Measurements from ENCODE around the gene A4GALT.
A peak's percentile ranks its signal among the peaks of the same experiment; 100 is the strongest.

A4GALT gene

DNA sequence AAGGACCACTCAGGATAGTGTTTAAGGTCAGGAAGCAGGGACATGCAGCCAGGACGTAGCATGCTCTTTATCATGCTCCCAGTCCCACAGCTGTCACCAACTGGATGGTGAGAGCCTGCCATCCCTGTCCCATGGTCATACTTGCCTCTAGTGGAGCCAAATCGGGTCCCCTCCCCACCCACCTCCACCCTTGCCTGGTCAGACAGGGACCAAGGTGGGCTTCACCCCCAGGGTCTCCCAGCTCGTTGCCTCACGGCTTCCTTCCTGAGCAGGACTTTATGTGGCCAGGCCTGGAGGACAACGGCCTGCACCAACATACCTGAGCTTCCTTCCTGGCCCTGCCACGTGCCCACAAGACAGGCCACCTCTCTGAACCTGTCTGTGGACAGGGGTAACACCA lies 19.8 kb downstream of the A4GALT start:
- DNase-seq, result no peak

DNA sequence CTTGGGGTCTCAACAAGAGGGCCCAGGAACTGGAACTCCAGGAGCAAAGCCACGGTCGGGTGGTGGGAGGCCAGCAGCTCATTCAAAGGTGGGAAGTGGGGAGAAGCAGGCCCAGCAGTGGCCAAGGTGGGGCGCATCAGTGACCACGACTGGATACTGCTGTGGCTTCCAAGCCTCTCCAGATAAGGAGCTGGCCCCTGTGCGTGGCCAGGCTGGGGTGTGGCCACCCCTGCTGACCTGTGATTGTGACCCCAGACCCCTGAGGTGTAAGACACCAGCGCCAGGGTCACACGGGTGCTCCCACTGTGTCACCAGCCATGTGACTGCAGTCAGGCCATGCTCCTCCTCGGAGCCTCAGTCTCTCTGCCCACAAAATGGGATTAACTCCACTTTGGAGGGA lies 20.3 kb downstream of the A4GALT start:
- DNase-seq, result no peak

DNA sequence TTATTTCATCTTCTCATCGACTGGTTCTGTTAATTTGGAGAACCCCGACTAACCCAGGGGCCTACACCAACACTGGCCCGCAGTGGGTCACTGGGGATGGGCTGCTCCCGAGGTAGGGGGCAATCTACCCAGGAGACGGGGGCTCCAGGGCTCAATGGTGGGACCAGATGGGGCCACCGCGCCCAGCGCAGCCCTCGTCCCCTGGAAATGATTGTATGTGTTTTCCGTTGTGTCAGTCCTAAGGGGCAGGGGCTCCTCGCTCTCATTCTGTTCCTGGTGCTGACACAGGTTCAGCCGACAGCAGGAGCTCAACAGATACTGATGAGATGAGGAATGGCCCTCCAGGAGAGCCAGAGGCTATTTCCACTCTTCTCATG lies 20.7 kb downstream of the A4GALT start:
- DNase-seq, result no peak

DNA sequence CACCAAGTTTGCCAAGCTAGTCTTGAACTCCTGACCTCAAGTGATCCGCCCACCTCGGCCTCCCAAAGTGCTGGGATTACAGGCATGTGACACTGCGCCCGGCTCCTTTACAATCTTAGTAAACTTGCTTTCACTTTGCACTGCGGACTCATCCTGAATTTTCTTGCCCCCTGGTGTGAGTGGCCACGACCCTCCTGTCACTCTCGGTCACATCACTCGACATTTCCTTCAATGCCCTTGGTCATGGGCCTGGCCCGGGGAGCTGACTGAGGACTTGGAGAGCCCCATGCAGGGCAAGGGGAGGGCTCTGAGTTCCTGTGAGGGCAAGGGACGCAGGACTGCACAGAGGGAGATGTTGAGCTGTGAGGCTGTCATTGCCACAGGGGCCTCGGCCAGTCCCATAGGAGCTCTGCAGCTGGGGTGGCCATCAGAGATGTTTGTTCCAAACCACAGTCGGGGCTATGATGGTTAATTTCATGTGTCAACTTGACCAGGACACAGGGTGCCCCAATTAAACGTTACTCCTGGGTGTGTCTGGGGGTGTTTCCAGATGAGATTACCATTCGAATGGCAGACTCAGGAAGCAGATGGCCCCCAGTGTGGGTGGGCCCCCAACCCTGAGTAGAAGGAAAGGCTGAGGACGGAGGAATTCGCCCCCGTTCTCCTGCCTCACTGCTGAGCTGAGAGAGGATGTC lies 21.2 kb downstream of the A4GALT start:
- DNase-seq, result no peak

DNA sequence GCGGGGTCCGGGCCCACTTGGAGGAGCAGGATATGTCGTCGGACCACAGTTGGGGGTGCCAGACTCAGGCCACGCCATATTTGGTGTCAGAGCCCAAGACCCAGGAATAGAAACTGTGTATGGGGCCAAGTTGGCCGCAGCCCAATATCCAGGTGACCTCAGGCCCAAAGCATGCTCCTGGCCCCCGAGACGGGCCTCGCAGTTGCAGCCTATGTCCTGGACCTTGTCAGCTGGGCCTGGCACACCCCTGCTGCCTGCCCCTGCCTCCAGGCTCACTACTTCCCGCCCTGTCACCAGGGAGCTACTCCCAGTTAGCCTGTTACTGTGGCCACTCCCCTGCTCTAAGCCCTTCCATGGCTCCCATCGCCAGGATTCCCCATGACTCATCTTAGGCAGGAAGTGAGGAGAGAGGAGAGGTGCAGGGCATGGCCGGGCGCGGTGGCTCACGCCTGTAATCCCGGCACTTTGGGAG lies 23.1 kb downstream of the A4GALT start:
- peak; percentile 84 for DNase-seq

DNA sequence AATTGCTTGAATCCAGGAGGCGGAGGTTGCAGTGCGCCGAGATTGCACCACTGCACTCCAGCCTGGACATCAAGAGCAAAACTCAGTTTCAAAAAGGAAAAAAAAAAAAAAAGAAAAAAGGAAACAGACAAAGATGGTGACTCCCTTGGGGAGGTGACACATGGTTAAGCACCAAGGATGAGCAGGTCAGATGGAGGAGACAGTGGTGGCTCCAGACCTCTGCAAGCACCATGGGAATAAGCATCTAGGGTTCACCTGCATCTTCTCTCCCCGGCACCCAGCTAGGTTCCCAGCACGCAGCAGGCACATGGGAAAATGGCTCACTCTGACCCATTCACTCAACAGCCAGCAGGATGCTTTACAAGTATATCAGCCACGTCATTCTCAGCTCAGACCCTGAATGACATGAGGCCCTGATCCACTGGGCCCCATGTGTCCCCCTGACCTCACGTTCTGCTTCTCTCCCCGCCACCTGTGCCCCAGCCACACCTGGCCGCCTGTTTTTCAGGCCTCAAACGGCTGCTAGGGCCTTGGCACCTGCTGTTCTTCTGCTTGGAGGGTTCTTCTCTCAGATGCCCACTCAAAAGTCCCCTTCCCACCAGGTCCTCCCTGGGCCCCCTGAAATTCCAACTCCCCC lies 24.2 kb downstream of the A4GALT start:
- DNase-seq, result no peak

DNA sequence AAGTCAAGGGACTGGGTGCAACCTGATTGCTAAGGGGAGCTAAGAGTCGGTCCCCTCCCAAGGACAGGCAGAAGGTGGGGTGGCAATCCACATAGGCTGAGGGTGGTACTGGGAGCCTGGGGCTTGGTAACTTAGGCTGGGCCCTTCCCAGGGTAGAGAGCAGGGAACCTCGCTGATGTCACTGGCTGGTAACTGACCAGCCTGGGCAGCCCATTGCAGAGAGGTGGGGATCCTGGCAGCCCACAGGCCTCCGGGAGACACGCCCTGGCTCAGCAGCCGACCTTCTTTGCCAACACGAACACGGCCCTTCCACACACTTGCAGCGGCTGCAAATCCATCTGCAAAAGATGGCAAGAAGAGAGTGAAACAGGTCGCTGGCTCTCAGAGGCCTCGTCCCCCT lies 25.4 kb downstream of the A4GALT start:
- peak; percentile 67 for DNase-seq

DNA sequence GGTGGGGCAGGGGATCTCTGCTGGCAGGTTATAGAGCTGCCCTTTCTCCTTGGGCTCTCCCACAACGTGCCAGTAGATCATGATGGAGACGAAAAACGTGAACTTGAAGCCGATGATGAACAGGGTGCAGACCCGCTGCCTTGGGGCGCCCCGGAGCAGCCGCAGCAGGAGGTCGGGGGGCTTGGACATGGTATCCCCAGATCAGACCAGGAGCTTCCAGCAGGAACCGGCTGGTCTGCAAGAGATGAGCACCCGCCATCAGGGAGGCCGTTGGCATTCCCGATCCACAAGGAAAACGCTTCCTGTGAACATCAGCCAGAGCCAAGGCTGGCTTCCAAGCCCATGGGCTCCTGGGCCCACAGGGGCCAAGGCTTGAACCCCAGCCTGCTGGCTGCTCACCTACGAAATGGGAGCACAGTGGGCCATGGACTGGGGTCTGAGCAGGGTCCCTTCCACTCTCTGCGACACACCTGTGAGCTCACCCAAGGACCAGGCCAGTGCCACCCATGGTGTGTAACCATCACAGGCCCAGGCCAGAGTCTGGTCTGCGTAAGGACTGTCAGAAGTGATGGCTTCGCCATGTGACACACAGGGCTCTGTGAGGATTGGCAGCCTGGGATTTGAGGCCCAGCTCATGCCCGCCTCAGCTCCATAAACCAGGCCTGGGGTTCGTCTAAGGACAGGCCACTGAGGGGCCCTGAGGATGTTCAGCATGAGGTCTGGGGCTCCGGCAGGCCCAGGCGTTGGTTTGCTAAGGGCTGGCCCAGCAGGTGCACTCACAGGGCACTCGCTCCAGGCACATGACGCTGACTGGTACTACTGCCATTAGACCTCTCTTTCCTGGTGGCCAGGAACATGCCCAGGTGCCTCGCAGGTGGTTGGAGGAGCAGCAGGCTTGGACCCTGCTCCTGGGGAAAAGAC lies 26.6 kb downstream of the A4GALT start:
- no peak for DNase-seq

DNA sequence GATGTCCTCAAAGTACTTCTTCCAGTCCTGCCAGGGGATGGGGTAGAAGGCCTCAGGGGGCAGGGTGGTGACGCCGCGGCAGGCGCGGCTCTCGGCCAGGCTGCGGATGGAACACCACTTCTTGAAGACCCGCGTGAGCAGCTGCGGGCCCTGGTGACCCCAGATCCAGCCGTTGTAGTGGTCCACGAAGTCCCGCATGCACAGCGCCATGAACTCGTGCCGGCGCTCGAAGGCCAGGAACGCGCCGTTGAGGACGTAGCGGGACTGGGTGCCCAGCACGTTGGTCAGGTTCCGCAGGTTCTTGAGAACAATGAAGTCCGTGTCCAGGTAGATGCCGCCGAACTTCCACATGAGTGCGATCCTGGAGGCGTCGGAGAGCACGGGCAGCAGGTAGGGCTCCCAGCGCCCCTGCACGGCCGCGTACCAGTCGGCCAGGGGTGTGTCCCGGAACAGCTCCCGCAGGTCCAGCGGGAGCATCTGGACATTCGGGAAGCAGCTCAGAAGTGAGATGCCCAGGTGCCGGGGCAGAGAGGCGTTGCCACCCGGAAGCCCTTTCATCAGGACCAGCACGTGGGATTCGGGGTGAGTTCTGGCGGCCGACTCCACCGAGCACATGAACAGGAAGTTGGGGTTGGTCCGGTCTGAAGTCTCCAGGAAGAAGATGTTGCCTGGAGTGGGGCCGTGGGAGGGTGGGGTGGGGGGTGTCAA lies 27.5 kb downstream of the A4GALT start:
- DNase-seq, result no peak

DNA sequence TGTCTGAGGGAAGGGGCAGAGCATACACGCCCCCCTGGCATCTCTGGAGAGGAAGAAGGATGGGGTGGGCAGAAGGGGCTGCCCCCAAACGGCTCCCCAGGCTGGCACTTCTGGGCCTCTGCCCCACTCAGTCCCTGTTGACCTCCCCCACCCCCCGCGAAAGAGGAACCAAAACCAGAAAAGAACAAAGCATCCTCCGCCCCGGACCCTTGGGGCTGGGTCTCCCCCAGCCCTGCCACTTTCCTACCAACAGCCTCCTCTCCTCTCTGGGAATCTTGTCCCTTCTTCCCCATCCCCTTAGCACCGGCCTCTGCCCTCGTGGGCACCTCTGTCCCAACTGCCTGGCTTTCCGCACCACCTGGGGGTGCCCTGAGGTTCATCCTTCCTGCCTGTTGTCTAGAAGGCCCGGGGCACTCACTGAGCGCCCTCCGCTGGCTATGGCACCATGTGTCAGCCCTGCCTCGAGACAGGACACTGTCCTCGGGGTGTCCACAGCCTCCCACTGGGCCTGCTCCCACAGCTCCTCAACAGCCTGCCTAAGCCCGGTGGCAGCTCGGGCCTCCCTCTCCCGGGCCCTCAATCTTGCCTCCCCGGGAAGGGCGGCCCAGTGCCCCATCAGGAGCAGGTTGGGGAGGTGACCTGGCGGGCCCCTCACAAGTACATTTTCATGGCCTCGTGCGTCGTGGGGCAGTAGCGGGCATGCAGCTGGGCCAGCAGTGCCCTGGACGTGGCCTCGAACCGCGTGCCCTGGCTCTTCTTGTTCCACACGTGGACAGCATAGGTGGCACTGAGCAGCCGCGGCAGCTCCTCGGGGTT lies 28.2 kb downstream of the A4GALT start:
- no peak for DNase-seq

DNA sequence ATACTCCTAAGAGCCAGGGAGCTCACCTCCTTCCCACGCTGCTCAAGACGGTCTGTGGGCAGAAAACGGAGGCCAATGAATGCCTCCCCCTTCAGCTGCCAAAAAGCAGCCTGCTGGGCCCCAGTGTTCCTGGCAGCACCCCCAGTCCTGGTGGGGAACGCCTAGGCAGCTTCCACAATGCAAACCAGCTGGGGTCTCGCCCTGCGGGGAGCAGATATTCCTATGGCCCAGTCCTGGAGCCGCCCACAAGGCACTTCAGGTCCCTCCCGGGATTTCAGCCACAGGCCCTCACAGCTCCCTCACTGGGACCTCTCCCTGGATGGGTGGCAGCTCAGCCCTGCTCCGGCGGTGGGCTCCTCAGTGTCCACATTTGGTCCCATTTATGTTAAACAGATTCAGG lies 29.2 kb downstream of the A4GALT start:
- DNase-seq, result no peak

DNA sequence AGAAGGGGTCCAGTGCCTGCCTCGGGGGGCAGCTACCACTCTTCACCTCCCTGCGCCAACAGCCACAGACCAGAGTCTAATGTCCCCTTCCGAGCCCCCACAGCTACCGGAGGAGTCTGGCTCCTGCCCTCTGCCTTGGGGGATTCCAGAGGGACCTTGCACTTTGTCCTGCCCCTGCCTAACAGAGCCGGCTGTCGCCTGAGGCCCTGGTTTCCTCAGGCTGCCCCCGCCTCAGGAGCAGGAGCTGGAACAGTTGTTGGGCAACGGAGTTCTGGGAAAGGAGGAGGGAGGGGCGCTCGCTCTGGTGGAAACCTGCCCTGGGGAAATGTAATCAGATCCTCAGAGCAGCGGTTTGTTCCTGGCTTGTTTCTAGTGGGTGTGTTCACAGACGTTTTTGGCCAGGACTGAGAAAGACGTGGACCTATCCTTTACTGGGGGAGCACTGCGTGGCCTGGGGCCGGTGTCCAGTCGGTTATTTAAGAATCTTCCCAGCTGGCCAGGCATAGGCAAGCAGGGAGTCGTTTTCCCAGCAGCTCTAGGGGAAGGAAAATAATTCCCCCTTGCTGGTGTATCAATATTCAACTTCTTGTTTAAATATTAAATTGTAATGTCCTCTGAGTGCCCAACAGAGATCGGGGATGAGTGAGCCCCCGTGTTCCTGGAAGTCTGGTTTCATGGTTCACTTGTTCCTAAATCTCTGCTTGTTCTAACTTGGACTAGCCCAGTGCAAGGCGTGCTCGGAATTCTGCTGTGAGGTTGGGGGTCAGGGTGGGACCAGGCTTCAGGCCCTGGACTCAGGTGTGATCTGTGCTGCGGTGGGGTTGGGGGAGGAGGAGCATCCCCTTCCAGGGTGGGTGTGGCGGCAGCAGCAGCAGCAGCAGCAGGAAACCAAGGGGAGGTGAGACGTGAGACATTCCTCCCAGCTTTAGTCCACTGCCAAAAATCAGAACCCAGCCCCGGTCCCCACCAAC lies 32.1 kb downstream of the A4GALT start:
- peak; percentile 95 for DNase-seq

DNA sequence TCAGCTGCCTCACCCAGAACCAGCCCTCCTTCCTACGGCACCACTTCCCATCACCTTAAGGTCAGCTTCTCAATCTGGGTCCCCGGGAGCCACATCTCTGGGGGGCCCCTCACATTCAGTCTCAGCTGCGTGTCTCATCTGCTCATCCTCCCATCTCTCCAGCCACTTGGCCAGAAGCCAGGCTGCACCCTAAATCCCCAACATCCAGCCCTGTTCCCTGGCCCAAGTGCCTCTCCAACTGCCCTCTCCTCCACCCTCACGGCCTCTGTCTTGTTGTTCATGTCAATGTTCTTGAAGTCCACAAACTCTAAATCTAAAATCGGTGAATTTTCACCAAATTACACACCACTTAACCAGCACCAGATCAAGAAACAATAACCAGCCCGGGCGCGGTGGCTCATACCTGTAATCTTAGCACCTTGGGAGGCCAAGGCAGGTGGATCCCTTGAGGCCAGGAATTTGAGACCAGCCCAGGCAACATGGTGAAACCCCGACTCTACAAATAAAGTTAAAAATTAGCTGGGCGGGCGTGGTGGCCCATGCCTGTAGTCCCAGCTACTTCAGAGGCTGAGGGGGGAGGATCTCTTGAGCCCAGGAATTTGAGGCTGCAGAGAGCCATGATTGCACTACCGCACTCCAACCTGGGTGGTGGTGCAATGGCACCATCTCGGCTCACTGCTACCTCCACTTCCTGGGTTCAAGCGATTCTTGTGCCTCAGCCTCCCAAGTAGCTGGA lies 33.7 kb downstream of the A4GALT start:
- DNase-seq, result no peak

DNA sequence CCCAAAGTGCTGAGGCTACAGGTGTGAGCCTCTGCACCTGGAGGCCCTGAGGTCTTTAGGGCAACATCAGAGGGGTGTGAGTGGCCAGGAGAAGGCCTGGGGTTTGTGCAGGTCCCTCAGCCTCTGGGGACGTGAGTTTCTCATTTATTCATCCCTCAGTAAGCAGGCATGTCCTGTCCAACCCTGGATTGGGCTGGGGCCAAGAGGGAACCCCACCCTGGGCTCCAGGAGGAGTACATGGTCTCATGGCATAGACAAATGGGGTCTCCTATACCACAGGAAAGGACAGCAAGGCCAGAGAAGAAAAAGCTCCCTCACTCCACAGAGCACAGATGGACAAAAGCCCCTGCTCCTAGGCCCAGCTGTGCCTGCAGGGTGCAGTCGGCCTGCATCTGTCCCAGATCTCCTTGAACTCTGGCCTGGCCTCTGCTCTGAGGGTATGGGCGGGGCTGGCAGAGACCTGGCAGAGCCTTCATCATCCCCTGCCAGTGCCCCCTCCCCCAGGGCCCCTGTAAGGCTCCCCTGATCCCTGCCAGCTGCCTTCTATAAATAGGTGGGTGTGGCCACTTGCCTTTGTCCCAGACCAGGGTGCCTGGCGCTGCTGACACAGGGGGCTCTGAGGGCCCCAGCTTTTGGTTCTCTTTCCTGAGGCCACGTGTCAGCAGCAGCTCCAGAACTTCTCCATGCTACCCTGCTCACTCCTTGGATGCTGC lies 34.6 kb downstream of the A4GALT start:
- DNase-seq, result peak; percentile 68

DNA sequence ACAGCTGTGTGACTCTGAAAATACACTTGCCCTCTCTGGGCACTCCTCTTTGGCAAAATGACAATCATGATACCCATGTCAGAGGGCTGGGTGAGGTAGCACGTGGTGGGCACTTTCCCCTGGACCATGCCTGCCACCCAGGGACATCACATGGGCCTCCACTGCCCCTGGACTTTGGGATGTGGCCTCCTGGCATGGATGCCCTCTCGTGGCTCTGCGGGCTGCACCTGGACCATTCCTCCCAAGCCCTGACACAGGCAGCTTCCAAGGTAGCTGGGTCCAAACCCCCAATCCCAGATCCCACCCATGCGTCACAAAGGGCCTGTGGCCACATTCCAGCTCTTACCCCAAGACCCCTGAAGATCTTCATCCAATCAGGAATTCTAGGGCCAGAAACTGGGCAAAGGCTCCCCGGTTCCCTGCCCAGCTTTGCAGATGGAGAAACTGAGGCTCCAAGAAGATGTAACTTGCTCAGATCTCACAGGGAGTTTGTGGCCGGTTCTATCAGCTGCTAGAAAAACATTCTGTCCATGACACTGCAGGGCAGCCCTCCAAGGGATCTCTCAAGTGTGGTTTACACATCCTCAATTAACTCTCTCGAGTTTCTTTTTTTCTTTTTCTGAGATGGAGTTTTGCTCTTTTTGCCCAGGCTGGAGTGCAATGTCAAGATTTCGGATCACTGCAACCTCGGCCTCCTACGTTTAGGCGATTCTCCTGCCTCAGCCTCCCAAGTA lies 36.0 kb downstream of the A4GALT start:
- DNase-seq, result no peak

DNA sequence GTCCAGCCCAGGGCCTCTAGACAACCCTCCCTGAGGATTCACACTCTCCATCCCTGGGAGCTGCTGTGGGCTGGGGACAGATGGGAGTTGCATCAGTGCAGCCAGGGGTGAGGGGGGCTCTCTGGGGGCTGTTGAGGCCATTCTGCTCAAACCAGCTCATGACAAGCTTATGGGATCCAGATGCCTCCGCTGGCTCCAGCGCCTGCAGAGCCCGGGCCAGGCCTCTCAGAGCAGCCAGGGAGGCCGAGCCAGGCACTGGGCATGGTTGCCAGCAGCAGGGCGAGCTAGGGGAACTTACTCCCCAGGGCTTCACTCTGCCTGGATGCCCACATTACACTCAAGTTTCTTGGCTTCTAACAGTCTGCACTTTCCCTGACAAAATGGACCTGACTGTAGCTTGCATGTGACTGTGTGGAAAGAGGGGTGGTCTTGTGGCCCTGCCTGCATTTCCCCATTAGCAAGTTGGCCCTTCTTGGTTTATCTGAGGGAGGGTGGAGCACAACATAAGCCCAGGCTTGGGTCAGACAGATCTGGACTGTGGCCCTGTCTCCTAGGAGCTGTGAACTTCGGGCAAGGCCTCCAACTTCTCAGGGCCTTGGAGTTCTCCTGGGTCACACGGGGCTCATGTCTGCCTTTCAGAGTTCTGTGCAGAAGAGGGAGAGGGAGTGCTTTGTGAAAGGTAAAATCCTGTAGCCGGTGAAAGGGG lies 36.9 kb downstream of the A4GALT start:
- DNase-seq, result peak; percentile 70

DNA sequence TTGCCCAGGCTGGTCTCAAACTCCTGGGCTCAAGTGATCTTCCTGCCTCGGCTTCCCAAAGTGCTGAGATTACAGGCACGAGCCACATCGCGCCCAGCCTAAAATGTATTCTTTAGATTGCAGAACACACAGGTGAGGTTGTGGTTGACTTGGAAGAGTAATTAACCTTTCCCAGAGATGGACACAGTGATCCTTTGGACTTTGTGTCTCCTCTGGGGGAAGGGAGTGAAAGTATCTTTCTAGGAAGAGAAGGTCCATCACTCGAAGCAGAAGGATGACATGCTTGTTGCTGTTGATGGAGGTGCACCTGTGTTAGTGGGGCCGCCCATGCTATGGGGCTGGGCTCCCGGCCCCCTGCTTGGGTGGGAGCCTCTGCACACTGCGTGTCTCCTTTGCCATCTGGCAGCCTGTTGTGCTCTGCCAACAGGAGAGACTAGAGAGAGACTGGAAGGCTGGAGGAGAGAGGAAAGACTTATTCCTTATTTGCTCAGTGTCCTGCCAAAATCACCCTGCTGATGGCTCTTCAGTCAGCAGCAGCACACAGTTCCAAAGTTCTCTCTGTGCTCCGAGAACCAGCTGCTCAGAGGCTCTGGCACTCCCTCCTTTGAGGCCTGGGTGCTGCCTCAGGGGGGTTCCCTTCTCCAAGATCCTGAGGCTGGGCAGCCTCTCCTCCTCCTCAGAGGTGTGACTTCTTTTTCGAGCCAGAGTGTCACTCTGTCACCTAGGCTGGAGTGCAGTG lies 38.4 kb downstream of the A4GALT start:
- no peak for DNase-seq

Measured in left hindlimb (tissue), 1 donor.